GM12875 (cell line): ENCODE measurements around the gene SERF2.

ENCODE experiments used
- H3K4me3 ChIP-seq: one replicate; pipeline ENCODE4 v1.5.1; 2011; ENCODE audit warnings: low read depth, low read length, control low read depth
- CTCF ChIP-seq: IDR thresholded peaks from 2 replicates; pipeline ENCODE4 v1.5.1; 2011; ENCODE audit warnings: low read depth, mild to moderate bottlenecking, control low read depth, inconsistent platforms, low read length, moderate library complexity, borderline replicate concordance; ENCODE audit not compliant: insufficient read depth

Gene SERF2

GRCh38 chr15:43791993-43792760 is at the start of gene SERF2:
Gene SERF2 (plus strand): TSS chr15:43792320. CDS start chr15:43792377, 57 bp downstream.
- TF ChIP-seq CTCF: no peak
- peak within 1 kb of the TSS; percentile 96 for H3K4me3 ChIP-seq

GRCh38 chr15:43746245-43746902 is 45.7 kb upstream of the SERF2 start, which contains the start of gene PDIA3:
Gene PDIA3 (plus strand): TSS chr15:43746438. CDS start chr15:43746540, 102 bp downstream.
- peak within 1 kb of the TSS; percentile 89 for H3K4me3 ChIP-seq

GRCh38 chr15:43746903-43747309 is 45.2 kb upstream of the SERF2 start:
- peak overlapping the region; percentile 89 for H3K4me3 ChIP-seq

- no peak overlapping the region for H3K4me3 ChIP-seq
- no peak for TF ChIP-seq CTCF
These were observed 43.7 kb upstream of the SERF2 start for GRCh38 chr15:43748376-43748775.

GRCh38 chr15:43749690-43750345 is 42.3 kb upstream of the SERF2 start:
- peak overlapping the region; percentile 23 for H3K4me3 ChIP-seq
- no peak for TF ChIP-seq CTCF

GRCh38 chr15:43751885-43752284 is 40.2 kb upstream of the SERF2 start:
- no peak overlapping the region for H3K4me3 ChIP-seq
- no peak for TF ChIP-seq CTCF

GRCh38 chr15:43762824-43763223 is 29.3 kb upstream of the SERF2 start:
- no peak overlapping the region for H3K4me3 ChIP-seq
- no peak for TF ChIP-seq CTCF
